Endothelial cell of umbilical vein (primary cell): Measurements from ENCODE around the gene LYZL6. TPM values are rescaled to one million over a fixed set of nuclear protein-coding genes. Genes with fewer than 3 reads are reported as not detected.

Experiments used
- BruUV-seq: library from RNA; stranded (reverse); fragments of 400-500 nt; replicated peaks from 2 replicates; lab custom pipeline; 2021; lab: Mats Ljungman, UMichigan
- CTCF ChIA-PET: fragments of 300-600, 350-600 bp; sonication (Branson Sonifier 250); formaldehyde crosslinking; loops from one replicate; lab custom pipeline; 2021; ENCODE audit warnings: antibody characterized with exemption, inconsistent platforms; lab: Charles Lee
- POLR2A ChIA-PET: fragments of 300-600, 350-600 bp; sonication (Branson Sonifier 250); formaldehyde crosslinking; loops from one replicate; lab custom pipeline; 2021; ENCODE audit warnings: antibody characterized with exemption, inconsistent platforms; lab: Charles Lee
- DNase-seq: peaks from one replicate; pipeline ENCODE4 v3.0.0-alpha.2; 2011; ENCODE audit warnings: low read depth, low spot score
- FAIRE-seq: peaks from 2 replicates; lab custom pipeline; 2011; peaks lifted over from hg19 to GRCh38; lab: Jason Lieb, UNC
- H2AFZ ChIP-seq: 2 replicates; pipeline ENCODE4 v1.6.0; 2012; ENCODE audit warnings: low read depth, low read length, control low read depth, inconsistent platforms
- H3K27ac ChIP-seq: 2 replicates; pipeline ENCODE4 v1.5.1; 2011; ENCODE audit warnings: low read depth, mild to moderate bottlenecking, control low read depth, low read length, moderate library complexity; ENCODE audit not compliant: insufficient read depth
- H3K27me3 ChIP-seq, 2 experiments: 2 replicates each; pipeline versions ENCODE4 v1.6.0 to v1.6.1; 2011; ENCODE audit warnings: low read length in 2 of 2, mixed read lengths in 1 of 2; ENCODE audit not compliant: control insufficient read depth in 2 of 2, insufficient read depth in 2 of 2
- H3K36me3 ChIP-seq, 2 experiments: 2 replicates in 1 of 2; 3 replicates in 1 of 2; pipeline ENCODE4 v1.5.1; 2011; ENCODE audit warnings: low read length in 2 of 2, mild to moderate bottlenecking in 1 of 2, moderate library complexity in 1 of 2; ENCODE audit not compliant: control insufficient read depth in 2 of 2, insufficient read depth in 2 of 2; ENCODE audit errors: extremely low read depth in 1 of 2
- H3K4me1 ChIP-seq: 3 replicates; pipeline ENCODE4 v1.5.1; 2011; ENCODE audit warnings: mild to moderate bottlenecking, low read length; ENCODE audit not compliant: control insufficient read depth, insufficient read depth; ENCODE audit errors: extremely low read depth
- H3K4me2 ChIP-seq: 2 replicates; pipeline ENCODE4 v1.6.1; 2011; ENCODE audit warnings: low read length, control low read depth, mixed read lengths; ENCODE audit not compliant: insufficient read depth
- H3K4me3 ChIP-seq, 3 experiments: fragments of 200-600 bp in 1 of 3; sonication (generic), shearing (Covaris generic) in 1 of 3; replicated peaks in 1 of 3; 2 replicates each; pipeline ENCODE4 v1.5.1; 2011 to 2016; ENCODE audit warnings: control low read depth in 3 of 3, low read length in 3 of 3, mild to moderate bottlenecking in 2 of 3, inconsistent platforms in 1 of 3, low read depth in 1 of 3, moderate library complexity in 1 of 3; ENCODE audit not compliant: insufficient read depth in 1 of 3
- H3K79me2 ChIP-seq: 2 replicates; pipeline ENCODE4 v1.6.0; 2012; ENCODE audit warnings: low read length, inconsistent platforms; ENCODE audit not compliant: control insufficient read depth, insufficient read depth
- H3K9ac ChIP-seq: replicated peaks from 2 replicates; pipeline ENCODE3; 2011; ENCODE audit warnings: low read length, control low read depth; ENCODE audit not compliant: insufficient read depth; ENCODE audit errors: extremely low read depth
- H3K9me1 ChIP-seq: replicated peaks from 3 replicates; pipeline ENCODE4 v1.6.0; 2011; ENCODE audit warnings: mild to moderate bottlenecking, low read length; ENCODE audit not compliant: control insufficient read depth, insufficient read depth; ENCODE audit errors: extremely low read depth
- H3K9me3 ChIP-seq: replicated peaks from 2 replicates; pipeline ENCODE4 v1.5.1; 2012; ENCODE audit warnings: low read length, inconsistent platforms; ENCODE audit not compliant: control insufficient read depth, insufficient read depth
- H4K20me1 ChIP-seq: replicated peaks from 2 replicates; pipeline ENCODE3; 2011; ENCODE audit warnings: mild to moderate bottlenecking, low read length; ENCODE audit not compliant: control insufficient read depth, insufficient read depth; ENCODE audit errors: extremely low read depth
- EZH2 ChIP-seq: IDR thresholded peaks from 2 replicates; pipeline ENCODE4 v1.6.1; 2012; ENCODE audit warnings: borderline replicate concordance, low read depth, mild to moderate bottlenecking, moderate library complexity, low read length, inconsistent platforms; ENCODE audit not compliant: severe bottlenecking
- FOS ChIP-seq: IDR thresholded peaks from 2 replicates; pipeline ENCODE4 v1.6.1; 2011; ENCODE audit warnings: mild to moderate bottlenecking, low read length, moderate library complexity, borderline replicate concordance; ENCODE audit not compliant: insufficient read depth
- GATA2 ChIP-seq: IDR thresholded peaks from 2 replicates; pipeline ENCODE4 v1.7.0; 2011; ENCODE audit warnings: low read depth, mild to moderate bottlenecking, moderate library complexity, mixed read lengths, low read length; ENCODE audit not compliant: insufficient read length, insufficient read depth
- JUN ChIP-seq: IDR thresholded peaks from 2 replicates; pipeline ENCODE4 v1.6.1; 2011; ENCODE audit warnings: borderline replicate concordance, low read depth; ENCODE audit not compliant: insufficient read length, insufficient read depth
- MYC ChIP-seq: IDR thresholded peaks from one replicate; pipeline ENCODE4 v1.6.1; 2011; ENCODE audit warnings: mild to moderate bottlenecking, low read depth, low read length
- POLR2A ChIP-seq: IDR thresholded peaks from 2 replicates; pipeline ENCODE4 v1.6.1; 2012; ENCODE audit warnings: low read depth, mild to moderate bottlenecking, control low read depth, low read length
- POLR2AphosphoS5 ChIP-seq: IDR thresholded peaks from 2 replicates; pipeline ENCODE4 v1.6.1; 2012; ENCODE audit warnings: low read depth, mild to moderate bottlenecking, control low read depth, low read length, moderate library complexity; ENCODE audit not compliant: insufficient read depth
- dilution Hi-C: fragments of 300-500 bp; cut with MboI; formaldehyde crosslinking; loops from one replicate; pipeline ENCODE4 v1.15.0; 2019; ENCODE audit warnings: low sequenced_read_pairs; ENCODE audit not compliant: extremely low pct_ligation_motif_present
- intact Hi-C: fragments of 100-400 bp; cut with micrococcal nuclease; formaldehyde crosslinking; loops from one replicate; pipeline ENCODE4 v1.10.0; 2022
- polyA plus RNA-seq, 4 experiments: library from polyadenylated mRNA; depleted of rRNA in 3 of 4; stranded (reverse) in 3 of 4; unstranded in 1 of 4; fragments of >200 nt; gene quantifications; 2 replicates each; pipeline versions ENCODE4 v1.2.1 to v1.2.3, GENCODE V29; 2011 to 2012; ENCODE audit warnings: missing spikeins in 1 of 4
- total RNA-seq: library from RNA; stranded (reverse); gene quantifications from 2 replicates; pipeline ENCODE4 v1.2.3, GENCODE V29; 2021
- TF ChIP-seq, protein P1 (sequence below), 2 donors: IDR thresholded peaks; 1 replicate in 1 of 2; 2 replicates in 1 of 2; pipeline ENCODE4 v1.5.1; 2011; ENCODE audit warnings: low read length in 2 of 2, mild to moderate bottlenecking in 2 of 2, moderate library complexity in 2 of 2, control low read depth in 1 of 2, inconsistent platforms in 1 of 2, low read depth in 1 of 2; ENCODE audit not compliant: insufficient read depth in 1 of 2; ENCODE audit errors: extremely low read depth in 1 of 2
- TF ChIP-seq, protein P2 (sequence below): IDR thresholded peaks from 2 replicates; pipeline ENCODE4 v1.6.1; 2011; ENCODE audit not compliant: insufficient read depth, insufficient read length

Gene LYZL6
- total and polyA plus RNA-seq, 2 donors (not counting 3 experiments of a cell fraction or from before 2014, with no cell fraction given) = not detected

GRCh38 chr17:35972535-35972934, 29.0 kb upstream of the LYZL6 start:
- no TSS peak for BruUV-seq
- intact Hi-C loops = no loop called here
- POLR2A ChIA-PET = interaction anchor here (1.6 kb wide), 1 partner anchor 100 kb away, joined by 5 read pairs; no protein-coding TSS in a partner anchor

More at GRCh38 chr17:35972535-35972934, 29.0 kb upstream of the LYZL6 start:
- no peaks in the 10 kb centered on the region for H3K9me1 ChIP-seq
- TF ChIP-seq, protein P1, sequence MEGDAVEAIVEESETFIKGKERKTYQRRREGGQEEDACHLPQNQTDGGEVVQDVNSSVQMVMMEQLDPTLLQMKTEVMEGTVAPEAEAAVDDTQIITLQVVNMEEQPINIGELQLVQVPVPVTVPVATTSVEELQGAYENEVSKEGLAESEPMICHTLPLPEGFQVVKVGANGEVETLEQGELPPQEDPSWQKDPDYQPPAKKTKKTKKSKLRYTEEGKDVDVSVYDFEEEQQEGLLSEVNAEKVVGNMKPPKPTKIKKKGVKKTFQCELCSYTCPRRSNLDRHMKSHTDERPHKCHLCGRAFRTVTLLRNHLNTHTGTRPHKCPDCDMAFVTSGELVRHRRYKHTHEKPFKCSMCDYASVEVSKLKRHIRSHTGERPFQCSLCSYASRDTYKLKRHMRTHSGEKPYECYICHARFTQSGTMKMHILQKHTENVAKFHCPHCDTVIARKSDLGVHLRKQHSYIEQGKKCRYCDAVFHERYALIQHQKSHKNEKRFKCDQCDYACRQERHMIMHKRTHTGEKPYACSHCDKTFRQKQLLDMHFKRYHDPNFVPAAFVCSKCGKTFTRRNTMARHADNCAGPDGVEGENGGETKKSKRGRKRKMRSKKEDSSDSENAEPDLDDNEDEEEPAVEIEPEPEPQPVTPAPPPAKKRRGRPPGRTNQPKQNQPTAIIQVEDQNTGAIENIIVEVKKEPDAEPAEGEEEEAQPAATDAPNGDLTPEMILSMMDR (IDR thresholded peaks at IDR 0.05; ENCODE audit: extremely low read depth in 1 of 2, insufficient read depth in 1 of 2, low read depth in 1 of 2, low read length in 2 of 2) = no peak
- TF ChIP-seq, protein P2, sequence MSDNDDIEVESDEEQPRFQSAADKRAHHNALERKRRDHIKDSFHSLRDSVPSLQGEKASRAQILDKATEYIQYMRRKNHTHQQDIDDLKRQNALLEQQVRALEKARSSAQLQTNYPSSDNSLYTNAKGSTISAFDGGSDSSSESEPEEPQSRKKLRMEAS = no peak
- no peak for TF ChIP-seq POLR2A
- TF ChIP-seq MYC = no peak
- TF ChIP-seq GATA2 = no peak
- no peak for TF ChIP-seq FOS
- TF ChIP-seq POLR2AphosphoS5 = no peak
- no peak for TF ChIP-seq EZH2
- no peak for TF ChIP-seq JUN
- H3K36me3 ChIP-seq = no peaks in the 10 kb centered on the region
- no peaks in the 10 kb centered on the region for H3K9me3 ChIP-seq
- peaks cover 36% of the 10 kb centered on the region for H3K4me1 ChIP-seq
- no peaks in the 10 kb centered on the region for H3K27me3 ChIP-seq
- no peak for DNase-seq
- H4K20me1 ChIP-seq = no peaks in the 10 kb centered on the region
- H3K4me2 ChIP-seq = no peak overlapping the region
- H3K79me2 ChIP-seq = no peaks in the 10 kb centered on the region
- H3K27ac ChIP-seq = peak overlapping the region; percentile 56
- dilution Hi-C loops = no loop called here
- H3K9ac ChIP-seq = no peak overlapping the region
- CTCF ChIA-PET = interaction anchor here (0.7 to 13.0 kb wide), 7 partner anchors 9 to 176 kb away, joined by 3 to 467 read pairs (median 5); no protein-coding TSS in a partner anchor
- no peak overlapping the region for H3K4me3 ChIP-seq
- no peak for FAIRE-seq
- H2AFZ ChIP-seq = peak overlapping the region; percentile 7
